HG03520 (cell line): Measurements from ENCODE around the gene MACROD2.

Experiments used
- ATAC-seq: cut with Tn5 transposase; IDR thresholded peaks from one replicate; pipeline ENCODE4 v1.9.1; 2021; ENCODE audit warnings: mild to moderate bottlenecking, moderate library complexity; ENCODE audit not compliant: unreplicated experiment

Gene MACROD2

DNA sequence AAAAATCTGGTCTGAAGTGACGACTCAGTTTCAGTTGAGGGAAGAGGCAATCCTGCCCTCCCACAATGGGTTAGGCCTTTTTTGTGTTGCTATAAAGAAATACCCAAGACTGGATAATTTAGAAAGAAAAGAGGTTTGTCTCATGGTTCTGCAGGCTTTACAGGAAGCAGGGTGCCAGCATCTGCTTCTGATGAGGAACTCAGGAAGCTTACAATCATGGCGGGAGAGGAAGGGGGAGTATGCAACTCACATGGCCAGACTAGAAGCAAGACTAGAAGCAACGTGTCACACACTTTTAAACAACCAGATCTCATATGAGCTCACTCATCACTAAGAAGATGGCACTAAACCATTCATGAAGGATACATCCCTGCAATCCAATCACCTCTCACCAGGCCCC lies 2048.6 kb downstream of the MACROD2 start:
- no peak for ATAC-seq

DNA sequence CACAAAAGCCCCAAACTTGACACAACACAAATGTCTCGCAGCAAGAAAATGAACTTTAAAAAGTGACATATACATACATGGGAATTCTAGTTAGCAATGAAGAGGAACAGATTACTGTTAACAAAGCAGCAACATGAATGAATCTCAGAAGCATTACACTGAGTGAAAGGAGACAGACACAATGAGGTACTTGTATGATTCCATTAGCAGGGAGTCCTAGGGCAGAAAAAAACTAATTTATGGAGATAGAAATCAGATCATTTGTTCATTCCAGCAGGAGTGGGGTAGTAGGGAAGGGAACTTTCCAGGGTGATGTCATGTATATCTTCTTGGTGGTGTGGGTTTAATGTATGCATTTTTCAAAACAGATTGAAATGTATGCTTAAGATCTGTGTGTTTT lies 2053.6 kb downstream of the MACROD2 start:
- ATAC-seq: no peak

DNA sequence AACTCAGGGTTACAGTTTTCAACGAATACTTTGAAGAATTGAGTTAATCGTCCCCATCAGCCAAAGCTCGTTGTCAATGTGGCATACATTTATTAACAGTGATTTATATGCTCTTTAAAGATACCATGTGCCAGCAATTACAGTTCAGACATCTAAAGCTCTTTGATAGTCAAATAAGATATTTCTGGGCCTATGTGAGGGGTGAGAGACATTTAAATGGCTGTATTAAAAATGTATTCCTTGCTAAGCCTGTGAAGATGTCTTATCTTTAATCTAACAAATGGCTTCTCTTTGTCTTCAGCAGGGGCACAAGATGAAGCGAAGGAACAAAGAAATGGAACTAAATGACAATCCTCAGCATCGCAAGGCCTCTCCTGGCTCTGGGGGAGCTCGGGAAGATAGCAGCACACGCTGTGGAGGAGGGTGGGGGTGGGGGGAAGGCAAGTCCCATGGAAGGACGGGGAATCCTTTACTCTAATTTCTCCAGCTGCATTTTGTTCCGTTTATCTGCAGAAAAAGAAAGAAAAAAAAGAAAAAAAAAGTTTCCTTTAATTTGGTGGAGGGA lies 2054.3 kb downstream of the MACROD2 start:
- ATAC-seq: no peak

DNA sequence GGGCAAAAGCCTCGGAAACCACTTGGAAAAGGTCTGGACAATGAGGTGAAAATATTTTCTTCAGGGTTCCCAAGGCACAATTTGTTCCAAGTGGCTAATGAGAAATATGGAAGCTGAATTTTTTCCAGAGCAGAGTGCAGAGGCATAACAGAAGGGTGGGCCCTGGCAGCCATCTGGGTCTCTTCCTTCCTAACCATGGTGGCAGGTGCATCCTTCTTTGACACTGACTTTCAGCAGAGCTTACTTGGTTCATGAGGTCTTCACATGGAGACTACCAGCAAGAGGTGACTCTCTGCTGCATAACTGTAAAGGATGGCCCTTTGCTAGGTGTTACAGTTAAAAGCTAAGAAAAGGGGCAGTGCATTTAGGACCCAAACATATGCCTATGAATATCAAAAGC lies 2055.1 kb downstream of the MACROD2 start:
- no peak for ATAC-seq

DNA sequence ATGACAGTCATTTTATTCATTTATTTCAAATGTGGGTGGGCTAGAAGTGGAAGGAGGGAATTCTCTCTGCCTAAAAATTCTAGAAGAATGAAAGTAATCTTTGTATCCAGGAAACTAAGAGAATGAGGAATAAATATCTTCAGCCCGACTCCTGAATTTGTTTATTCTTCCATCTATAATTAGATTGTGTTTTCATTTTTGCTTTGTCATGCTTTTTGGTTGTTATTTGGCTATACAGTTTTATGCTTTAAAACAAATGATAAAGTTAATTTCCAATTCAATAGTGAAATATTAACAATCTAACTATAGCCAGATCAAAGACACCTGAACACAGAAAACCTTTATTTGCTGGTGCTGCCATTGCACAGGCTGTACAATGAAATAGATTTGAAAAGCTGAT lies 2056.7 kb downstream of the MACROD2 start:
- no peak for ATAC-seq

DNA sequence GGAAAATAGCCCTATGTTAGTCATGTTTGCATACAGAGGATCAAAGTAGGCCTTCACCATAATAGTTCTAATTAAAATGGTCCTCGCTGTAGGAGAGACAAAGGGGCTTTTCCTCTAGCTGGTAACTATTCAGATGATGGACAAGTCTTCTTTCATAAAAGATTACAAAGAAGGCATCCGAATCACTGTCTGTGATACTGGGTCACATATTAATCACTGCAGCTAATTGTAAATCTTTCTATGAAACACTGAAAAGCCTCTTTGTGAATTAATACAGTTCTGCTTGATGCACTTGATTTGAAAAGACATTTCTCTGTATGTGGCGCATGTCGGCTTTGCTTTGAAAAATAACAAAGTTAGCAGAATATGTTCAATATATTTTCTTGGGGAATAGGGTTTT lies 2057.1 kb downstream of the MACROD2 start:
- ATAC-seq: no peak

DNA sequence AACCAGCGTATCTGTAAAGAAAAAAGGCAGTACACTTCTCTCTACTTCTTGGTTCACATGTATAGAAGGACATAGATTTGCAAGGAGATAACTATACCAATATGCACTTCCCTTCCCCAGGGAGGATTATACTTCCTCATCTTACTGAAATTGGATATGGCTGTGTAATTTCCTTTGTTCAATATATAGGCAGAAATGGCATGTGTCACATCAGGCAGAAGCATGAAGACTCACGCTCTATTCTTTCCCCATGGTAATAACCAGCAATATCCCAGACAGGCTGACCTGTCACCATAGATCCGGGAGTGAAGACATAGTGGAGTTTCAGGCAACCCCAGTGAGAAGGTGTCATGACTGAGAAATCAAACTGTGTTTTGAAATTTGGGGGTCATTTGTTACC lies 2059.7 kb downstream of the MACROD2 start:
- no peak for ATAC-seq

DNA sequence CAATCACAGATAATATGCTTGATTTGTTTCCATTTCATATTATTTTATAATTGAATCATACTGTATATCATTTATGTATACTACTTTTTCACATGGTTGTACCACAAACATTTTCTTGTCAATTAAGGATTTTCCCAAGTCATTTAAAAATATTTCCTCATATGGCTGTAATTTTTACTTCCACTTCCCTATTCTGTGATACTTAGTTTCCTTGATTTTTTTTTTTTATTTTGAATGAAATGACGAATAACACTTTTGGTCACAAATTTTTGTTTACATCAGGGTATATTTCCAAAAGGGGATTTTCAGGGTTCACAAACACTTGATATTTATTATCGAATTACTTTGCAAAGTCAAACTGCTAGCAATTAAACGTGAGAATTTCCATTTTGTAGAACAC lies 2062.3 kb downstream of the MACROD2 start:
- ATAC-seq: no peak

DNA sequence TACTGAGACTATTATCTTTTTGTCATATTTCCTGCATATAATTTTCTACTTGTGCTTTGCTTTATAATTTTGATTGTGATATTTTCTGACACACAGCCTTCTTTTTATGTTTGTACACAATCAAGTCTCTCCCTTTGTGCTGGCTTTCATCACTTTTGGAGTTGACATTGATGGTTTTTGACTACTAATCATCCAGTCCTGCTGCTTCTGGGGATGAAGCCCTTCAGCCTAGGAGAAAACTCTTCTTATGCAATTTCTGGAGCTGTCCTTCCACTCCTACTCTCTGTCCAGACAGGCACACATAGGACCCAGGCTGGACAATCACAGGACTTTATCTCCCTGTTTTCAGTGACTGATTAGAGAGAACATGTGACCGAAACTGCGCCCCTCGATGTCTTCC lies 2063.0 kb downstream of the MACROD2 start:
- no peak for ATAC-seq

DNA sequence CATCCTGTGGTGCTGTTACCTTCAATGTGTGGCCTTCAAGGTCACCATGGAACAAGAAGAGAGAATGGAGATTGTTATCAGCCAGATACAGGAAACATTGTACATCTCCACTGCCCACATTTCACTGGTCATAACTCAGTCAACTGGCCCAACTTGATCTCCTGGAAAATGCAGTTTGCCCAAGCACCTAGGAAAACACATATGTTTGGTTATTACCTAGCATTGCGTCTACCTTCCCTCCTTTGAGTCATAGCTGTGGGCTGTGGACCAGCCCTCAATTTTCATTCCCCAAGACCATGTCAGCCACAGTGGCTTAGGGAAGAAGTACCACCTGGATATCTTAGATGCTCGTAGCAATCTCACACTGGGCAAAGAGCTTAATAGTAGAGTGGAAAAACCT lies 2064.5 kb downstream of the MACROD2 start:
- ATAC-seq: no peak

DNA sequence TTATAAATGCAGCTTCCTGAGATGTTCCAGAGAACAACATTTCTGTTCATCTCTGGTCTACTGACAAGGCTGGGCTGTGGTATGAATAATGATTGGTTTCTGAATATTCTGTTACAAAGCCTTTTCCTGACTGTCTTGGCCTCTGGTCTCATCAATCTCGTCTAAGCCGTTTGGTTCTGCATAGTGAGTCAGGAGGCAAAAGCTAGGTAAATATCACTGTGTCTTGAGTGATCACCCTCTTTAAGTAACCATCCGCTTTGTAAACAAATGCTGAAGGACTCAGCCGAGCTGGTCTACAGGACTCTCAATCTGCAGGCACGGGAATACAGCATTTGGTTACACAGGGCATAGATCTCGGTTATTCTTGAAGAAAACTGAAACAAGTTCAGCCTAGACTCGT lies 2066.0 kb downstream of the MACROD2 start:
- ATAC-seq: no peak

DNA sequence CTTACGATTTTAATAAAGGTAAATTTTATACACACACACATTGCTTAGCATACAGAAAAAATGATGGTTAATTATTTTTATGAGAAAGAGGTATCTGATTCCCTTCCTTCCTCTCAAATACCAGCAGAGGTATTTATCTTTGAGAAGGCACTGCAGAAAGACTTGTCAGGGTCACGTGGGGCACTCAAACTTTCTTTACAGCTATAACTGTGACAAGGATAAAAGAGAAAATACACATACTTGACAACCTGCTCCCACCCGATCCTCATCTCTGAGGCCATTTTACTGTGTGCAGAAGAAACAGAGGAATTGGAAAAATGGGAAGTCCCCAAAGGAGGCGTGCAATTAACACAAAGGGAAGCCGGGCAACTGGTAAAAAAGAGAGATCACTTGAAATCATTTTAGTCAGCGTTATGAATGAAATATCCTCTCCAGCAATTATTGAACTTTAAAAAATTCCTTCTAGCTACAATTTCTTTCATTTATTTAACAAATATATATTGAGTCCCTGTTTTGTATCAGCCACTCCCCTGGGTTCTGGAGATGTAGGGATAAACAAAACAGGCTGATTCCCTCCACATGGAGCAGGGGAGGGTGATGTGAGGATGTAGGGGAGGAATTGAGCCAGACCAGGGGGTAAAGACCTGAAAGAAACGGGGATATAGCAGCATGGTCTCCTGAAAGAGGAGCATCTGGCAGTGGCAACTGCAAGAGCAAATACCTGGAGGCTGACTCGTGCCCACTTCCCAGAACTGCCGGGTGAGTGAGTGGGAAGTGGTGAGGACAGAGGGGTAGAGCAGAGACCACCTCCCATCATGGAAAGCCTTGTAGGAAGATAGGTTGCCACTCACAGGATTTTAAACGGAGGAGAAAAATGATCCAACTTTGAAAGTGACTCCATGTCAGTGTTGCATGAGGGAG lies 2067.6 kb downstream of the MACROD2 start:
- ATAC-seq: no peak

DNA sequence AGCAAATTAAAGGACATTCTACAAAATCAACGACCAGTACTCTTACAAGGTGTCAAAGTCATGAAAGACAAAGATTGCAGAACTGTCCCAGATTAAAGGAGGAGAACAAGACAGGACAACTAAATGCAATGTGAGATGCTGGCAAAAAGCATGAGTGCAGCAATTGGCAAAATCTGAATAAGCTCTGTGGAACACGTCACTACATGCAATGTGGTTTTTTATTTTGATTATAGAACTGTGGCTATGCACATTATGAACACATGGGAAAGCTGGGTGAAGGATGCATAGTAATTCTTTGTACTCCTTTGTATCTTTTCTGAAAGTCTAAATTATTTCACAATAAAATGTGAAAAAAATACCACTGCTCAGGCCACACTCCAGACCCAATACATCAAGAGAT lies 2068.6 kb downstream of the MACROD2 start:
- no peak for ATAC-seq

DNA sequence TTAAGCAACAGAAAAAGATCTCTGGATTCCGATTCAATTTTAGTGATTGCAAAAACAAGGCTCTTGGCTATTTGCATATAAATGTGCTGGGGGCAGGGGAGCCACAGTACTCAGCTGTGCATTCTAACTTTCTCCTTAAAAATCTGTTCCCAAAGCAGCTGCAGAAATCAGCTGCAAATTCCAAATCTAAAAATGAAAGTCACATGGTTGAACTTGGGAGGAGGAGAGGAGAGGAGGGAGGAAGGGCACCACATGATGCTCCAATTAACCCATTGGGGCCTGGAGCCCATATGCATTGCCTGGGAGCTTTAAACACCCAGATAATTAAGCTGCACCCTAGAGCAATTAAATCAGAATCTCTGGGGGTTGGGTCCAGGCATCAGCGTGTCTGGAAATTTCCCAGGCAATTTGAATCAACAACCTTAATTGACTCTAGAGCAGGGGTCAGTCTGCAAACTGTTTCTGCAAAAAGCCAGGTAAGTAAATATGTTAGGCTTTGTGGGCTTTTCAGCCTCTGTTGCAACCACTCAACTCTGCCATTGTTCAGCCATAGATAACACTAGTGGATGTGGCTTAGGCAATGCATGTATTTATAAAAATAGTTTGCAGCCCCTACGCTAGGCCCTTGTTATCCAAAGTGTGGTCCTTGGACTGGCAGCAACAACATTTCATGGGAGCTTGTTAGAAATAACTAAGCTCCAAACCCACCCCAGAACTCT lies 2069.8 kb downstream of the MACROD2 start:
- ATAC-seq: no peak

DNA sequence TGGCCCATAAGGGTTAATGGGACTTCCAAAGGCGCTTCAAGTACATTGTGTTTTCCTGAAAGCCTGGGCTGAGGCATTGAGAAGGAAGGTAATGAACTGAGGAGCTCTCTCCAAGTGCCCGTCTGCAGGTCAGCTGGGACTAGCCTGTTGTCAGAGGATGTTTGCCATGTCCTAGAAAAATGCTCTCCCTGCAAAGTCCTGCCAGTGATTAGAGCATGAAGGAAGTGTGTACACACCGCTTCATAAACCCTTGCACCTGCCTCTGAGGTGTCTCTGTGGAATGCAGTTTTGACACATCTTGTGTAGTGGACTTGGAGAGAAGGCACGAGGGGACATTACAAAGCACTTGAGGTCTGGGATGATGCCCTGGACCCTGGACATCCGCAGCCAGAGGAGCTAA lies 2071.3 kb downstream of the MACROD2 start:
- ATAC-seq: no peak

DNA sequence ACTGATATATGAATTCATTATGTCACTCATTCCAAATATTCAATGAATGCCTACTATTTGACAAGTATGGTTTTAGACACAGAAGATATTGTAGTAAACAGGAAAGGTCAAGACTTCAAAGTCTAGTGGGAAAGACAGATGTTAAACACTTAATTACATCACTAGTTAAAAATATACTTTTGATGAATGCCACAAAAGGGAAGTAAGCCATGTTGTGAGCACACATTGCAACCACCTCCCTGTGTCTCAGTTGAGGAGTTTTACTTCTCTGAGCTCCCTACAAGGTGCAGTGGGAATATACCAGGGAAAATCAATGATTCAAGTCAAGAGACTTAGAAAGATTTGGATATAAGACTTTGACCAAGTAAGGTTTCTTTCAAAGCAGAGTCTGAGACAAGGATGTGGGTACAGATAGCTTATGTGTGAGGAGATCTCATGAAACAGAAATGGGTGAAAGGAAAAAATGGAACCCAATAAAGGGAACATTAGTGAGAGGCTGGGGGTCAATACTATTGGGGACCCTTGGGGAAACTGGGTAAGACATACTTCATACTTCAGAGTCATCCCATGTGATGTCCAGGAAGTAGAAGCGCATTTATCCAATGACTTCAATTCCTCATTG lies 2074.2 kb downstream of the MACROD2 start:
- ATAC-seq: peak; percentile 95

DNA sequence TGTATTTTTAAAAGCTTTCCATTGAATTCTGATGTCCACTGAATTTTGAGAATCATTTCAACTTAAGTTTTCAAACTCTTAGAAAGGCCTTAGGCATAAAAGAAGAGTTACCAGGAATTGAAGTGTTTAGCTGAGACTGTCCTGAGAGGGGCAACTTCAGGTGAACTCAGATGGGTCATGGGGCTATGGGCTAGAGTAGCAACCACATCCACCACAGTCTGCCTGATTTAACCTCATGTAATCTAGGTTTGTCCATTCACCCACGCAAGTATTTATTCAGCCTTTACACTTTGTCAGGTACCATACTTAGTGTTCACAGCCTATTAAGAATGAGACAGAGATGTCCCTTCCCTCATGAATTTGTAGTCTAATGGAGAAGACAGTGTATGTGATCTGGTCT lies 2076.9 kb downstream of the MACROD2 start:
- ATAC-seq: no peak

DNA sequence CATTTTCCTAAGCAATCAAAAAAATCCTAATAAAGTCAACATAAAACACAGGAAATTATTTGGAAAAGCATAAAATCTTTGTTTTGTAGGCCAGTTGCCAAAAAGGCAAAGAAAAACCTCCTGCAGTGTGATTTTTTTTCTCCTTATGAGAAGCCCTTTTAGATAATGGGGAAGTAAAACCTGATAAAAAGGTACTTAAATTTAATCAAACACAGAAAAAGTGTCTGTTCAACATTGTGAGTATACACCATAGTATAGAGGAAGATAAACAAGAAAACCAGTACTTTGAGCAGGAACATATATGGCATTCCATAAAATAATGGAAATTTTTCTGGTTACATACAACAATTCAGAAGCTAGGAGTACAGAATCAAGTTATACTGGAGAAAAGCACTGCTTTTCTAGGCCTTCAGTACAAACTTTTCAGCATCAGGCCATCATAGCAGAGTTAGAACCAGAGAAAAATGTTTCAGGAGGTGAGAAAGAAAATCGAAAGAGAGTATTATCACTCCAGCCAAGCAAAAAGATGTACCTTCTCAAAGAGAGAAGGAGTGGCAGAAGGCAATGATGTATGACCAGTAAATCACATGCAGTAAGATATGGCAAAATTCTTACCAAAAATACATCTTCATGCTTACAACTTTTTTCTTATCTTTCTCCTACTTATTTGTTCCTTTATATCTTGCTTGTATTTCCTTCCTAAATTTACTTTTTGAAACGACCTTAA lies 2083.0 kb downstream of the MACROD2 start:
- no peak for ATAC-seq

DNA sequence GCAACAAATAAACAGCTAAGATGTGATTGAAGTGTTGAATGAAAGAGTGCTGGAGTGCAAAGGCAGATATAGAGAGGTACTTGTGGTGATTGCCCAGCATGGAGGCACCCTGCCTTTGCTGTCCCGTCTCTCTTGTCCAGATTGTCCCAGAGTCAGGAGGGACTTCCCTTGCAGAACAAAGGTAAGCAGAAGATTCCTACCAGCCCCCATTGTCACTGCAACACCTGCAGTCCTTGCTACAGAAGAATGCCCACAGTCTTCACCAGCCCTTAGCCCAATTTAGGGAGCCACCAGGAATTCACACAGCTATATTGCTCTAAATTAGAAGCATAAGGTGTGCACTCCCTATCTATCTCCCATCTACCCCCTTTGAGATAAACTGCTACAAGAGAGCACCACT lies 2086.1 kb downstream of the MACROD2 start:
- ATAC-seq: no peak

DNA sequence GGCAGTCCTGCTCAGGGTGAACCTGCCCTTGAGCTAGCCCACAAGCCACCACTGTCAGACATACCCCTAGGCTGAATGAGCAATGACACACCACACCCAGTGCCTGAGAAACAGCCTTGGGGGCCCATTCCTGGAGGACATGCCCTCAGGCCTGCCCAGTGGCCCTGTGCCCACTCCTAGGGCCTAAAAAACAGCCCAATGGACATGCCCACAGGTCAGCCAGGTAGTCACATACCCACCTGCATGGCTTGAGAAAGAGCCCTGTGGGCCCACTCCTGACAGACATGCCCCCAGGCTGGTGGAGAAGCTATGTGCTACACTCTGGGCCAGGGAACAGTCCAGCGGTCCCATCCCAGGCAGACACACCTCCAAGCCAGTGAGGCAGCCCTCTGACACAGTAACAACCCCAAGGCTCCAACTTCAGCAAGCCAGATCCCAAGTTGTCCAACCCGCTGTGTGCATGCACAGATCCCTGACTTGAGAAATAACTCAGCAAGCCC lies 2086.8 kb downstream of the MACROD2 start:
- no peak for ATAC-seq
